Fibroblast of lung (primary cell): ENCODE measurements around the gene XPO5.

ENCODE experiments used
- CTCF ChIP-seq, 2 donors: IDR thresholded peaks in 1 of 2; conservative IDR thresholded peaks in 1 of 2; 1 replicate in 1 of 2; 2 replicates in 1 of 2; pipeline ENCODE4 v1.5.1; 2011 to 2012; ENCODE audit warnings: low read length in 2 of 2, control low read depth in 1 of 2, inconsistent platforms in 1 of 2, low read depth in 1 of 2, mild to moderate bottlenecking in 1 of 2
- EZH2 ChIP-seq: IDR thresholded peaks from 2 replicates; pipeline ENCODE4 v1.5.1; 2012; ENCODE audit warnings: low read length, control low read depth, mild to moderate bottlenecking; ENCODE audit errors: missing control alignments

DNA sequence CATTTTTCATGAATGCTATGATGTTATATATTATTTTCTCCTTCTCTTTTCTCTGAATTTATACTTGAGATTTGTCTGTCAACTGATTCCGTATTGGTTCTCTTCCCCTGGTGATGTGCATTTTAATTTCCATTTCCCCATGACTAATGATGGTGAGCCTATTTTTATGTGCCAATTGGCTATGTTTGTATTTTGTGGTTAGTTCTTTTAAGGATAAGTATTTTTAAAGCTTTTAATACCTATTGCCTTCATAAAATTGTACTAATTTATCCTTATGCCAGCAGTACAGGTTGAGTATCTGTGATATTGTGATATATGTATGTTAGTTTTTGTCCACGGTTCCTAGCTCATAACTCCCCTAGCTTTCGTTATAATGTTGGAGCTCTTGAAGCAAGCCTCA lies 2.9 kb upstream of the XPO5 start:
- no peak for TF ChIP-seq CTCF (conservative IDR thresholded peaks at IDR 0.05 in 1 of 2, IDR thresholded peaks at IDR 0.05 in 1 of 2; ENCODE audit: low read depth in 1 of 2, low read length in 2 of 2)
- TF ChIP-seq EZH2 = no peak
